ENCODE results near the gene PDE1C. TPM values are rescaled to one million over a fixed set of nuclear protein-coding genes. Genes with fewer than 3 reads are reported as not detected.

The PDE1C gene
- total RNA-seq, 1 donor from 2014 or later: 2.3 TPM

DNA sequence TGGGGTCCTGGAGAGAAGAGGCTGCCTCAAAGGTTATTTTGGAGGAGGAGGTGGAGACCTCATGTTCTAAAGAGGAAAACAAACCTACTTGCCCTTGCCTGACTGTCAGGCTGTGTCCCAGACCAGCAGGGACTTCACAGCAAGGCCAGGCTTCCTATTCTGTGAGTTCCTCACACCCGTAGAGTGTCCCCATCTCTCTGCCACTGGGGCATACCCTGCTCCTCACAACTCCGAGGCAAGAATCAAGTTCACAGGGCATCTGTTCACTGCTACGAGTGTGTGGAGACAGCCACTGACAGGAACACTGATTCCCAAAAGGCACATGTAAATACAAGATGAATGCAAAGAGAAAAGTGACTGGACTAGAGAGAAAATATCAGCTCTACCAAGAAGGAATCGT is 38.0 kb downstream of the PDE1C start:
- DNase-seq (ENCODE audit: low read depth): no peak
- no peak overlapping the region for H3K4me3 ChIP-seq (ENCODE audit: low read depth, low read length)
- TF ChIP-seq, protein P1, sequence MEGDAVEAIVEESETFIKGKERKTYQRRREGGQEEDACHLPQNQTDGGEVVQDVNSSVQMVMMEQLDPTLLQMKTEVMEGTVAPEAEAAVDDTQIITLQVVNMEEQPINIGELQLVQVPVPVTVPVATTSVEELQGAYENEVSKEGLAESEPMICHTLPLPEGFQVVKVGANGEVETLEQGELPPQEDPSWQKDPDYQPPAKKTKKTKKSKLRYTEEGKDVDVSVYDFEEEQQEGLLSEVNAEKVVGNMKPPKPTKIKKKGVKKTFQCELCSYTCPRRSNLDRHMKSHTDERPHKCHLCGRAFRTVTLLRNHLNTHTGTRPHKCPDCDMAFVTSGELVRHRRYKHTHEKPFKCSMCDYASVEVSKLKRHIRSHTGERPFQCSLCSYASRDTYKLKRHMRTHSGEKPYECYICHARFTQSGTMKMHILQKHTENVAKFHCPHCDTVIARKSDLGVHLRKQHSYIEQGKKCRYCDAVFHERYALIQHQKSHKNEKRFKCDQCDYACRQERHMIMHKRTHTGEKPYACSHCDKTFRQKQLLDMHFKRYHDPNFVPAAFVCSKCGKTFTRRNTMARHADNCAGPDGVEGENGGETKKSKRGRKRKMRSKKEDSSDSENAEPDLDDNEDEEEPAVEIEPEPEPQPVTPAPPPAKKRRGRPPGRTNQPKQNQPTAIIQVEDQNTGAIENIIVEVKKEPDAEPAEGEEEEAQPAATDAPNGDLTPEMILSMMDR (IDR thresholded peaks at IDR 0.05; ENCODE audit: insufficient read depth, low read length, poor library complexity, severe bottlenecking): no peak

DNA sequence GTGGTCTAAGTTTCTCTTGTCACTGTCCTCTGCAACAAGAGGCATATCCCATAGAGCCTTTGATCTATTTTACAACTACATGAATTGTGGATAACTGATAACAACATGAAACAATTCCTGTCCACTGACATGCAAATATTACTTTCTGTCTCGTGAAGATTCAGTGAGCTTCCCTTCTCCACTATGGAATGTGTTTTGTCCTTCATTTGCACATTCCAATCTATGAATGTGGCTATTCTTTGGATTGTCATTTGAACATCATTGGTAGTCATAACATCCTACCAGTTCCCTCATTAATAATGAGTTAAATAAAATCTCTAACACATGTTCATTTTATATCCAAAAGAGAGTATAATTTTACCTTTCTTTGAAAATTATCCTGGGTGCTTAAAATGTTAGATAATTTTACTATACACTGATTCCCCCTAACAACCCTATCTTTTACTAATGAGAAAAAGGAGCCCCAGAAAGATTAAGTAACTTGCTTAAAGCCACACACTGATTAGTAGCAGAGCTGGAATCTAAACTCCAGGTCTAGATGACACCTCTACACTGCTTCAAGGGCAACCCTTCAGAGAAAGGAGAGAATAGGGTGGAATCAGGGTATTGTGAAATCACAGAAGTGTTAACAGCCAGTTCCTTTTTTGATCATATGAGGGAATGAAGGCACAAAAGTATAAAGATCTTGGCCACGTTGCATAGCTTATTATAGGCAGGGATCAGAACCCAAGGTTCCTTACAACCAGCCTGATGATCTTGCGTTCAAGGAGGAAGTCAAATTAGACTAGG is 39.1 kb downstream of the PDE1C start:
- no peak for DNase-seq (ENCODE audit: low read depth)
- Histone ChIP-seq H3K27me3 (ENCODE audit: control insufficient read depth, insufficient read depth, low read length) (no peaks in the 10 kb centered on the region), H3K4me3 (ENCODE audit: low read depth, low read length) (no peak overlapping the region), H3K36me3 (ENCODE audit: control insufficient read depth, insufficient read depth, low read length) (no peaks in the 10 kb centered on the region)
- TF ChIP-seq, protein P1 (IDR thresholded peaks at IDR 0.05; ENCODE audit: insufficient read depth, low read length, poor library complexity, severe bottlenecking): no peak

More for the DNA sequence above, 38.0 kb downstream of the PDE1C start:
- H3K27me3 ChIP-seq (ENCODE audit: control insufficient read depth, insufficient read depth, low read length): no peaks in the 10 kb centered on the region
- H3K36me3 ChIP-seq (ENCODE audit: control insufficient read depth, insufficient read depth, low read length): no peaks in the 10 kb centered on the region

DNA sequence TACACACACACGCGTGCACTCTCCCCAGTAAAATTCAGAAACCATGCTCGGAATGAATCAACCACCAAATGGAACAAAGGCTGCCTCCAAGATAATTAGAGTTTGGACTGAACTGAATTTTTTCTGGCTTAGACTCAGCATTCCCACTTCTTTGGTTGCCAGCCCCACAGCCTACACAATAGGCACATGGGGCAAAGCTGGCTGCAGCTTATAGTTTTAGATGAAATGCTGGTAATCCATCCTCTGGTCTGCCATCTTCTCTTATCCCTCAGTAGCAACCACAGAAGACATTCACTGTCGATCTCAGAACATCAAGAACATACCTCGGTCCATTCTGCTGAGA is 44.2 kb downstream of the PDE1C start:
- no peaks in the 10 kb centered on the region for H3K36me3 ChIP-seq (ENCODE audit: control insufficient read depth, insufficient read depth, low read length)
- H3K27me3 ChIP-seq (ENCODE audit: control insufficient read depth, insufficient read depth, low read length): no peaks in the 10 kb centered on the region
- no peak overlapping the region for H3K4me3 ChIP-seq (ENCODE audit: low read depth, low read length)
- TF ChIP-seq, protein P1 (IDR thresholded peaks at IDR 0.05; ENCODE audit: insufficient read depth, low read length, poor library complexity, severe bottlenecking): no peak
- DNase-seq (ENCODE audit: low read depth): no peak

DNA sequence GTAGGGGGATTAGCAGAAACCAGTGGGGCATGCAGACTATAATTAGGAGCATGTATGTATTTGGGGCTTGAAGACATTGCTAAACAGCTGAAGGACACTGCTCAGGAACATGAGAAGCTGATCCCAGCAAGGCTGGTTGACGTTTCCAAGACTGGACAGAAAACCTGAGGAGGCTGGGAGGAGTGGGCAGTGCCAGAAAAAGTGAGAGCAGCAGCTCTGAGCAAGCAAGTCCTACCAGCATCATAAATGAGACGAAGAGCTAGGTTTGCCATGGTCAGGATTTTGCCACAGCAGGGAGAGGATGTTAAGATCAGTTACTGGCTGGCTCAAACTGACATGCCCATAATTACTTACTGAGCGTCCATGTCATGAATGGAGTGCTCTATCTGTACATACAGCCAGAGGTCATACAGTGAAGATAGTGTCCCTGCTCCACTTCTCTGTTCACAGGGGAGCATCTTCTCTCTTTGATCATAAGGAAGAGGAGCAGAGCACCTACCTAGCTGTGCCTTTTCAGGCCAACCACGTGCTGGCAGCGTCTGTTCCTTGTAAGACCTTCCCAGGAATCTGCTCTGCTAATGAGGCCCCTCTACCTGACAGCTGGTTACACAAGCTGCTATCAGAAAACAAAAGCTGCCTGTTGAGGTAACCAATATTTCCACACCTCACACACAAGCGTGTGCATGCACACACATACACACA is 44.7 kb downstream of the PDE1C start:
- no peak for DNase-seq (ENCODE audit: low read depth)
- no peaks in the 10 kb centered on the region for H3K36me3 ChIP-seq (ENCODE audit: control insufficient read depth, insufficient read depth, low read length)
- TF ChIP-seq, protein P1 (IDR thresholded peaks at IDR 0.05; ENCODE audit: insufficient read depth, low read length, poor library complexity, severe bottlenecking): no peak
- no peak overlapping the region for H3K4me3 ChIP-seq (ENCODE audit: low read depth, low read length)
- no peaks in the 10 kb centered on the region for H3K27me3 ChIP-seq (ENCODE audit: control insufficient read depth, insufficient read depth, low read length)

DNA sequence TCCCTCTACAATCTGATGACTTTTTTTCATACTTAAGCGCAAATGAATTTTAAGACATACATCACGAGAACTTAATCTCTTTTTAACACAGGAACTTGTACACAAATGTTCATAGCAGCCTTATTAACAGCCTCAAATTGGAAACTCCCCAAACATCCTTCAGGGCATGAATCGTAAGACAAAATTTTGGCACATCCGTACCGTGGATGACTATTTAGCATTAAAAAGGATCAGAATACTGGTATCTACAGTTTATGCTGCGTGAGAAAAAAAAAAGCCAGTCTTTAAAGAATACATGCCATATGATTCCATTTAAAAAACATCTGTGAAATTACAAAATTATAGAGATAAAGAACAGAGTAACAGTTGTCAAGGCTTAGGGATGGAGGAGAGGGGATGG is 46.8 kb downstream of the PDE1C start:
- Histone ChIP-seq H3K36me3 (ENCODE audit: control insufficient read depth, insufficient read depth, low read length) (no peaks in the 10 kb centered on the region), H3K27me3 (ENCODE audit: control insufficient read depth, insufficient read depth, low read length) (no peaks in the 10 kb centered on the region), H3K4me3 (ENCODE audit: low read depth, low read length) (no peak overlapping the region)
- TF ChIP-seq, protein P1 (IDR thresholded peaks at IDR 0.05; ENCODE audit: insufficient read depth, low read length, poor library complexity, severe bottlenecking): no peak
- no peak for DNase-seq (ENCODE audit: low read depth)

Data from kidney epithelial cell (primary cell).